Activated naive CD4-positive, alpha-beta T cell treated with anti-CD3 and anti-CD28 coated beads for 36 hours (primary cell): ENCODE results near the gene E2F6. TPM values are rescaled to one million over a fixed set of nuclear protein-coding genes. Genes with fewer than 3 reads are reported as not detected.

ENCODE experiments used
- CTCF ChIA-PET: fragments of 350-600 bp; sonication (Branson Sonifier 250); formaldehyde crosslinking; loops from one replicate; lab custom pipeline; 2021; ENCODE audit warnings: antibody characterized with exemption; lab: Charles Lee
- DNase-seq: peaks from one replicate; pipeline ENCODE4 v3.0.0-alpha.2; 2020
- H3K27ac Mint-ChIP-seq: one replicate; pipeline ENCODE4 v1.8.0; 2021; ENCODE audit warnings: mild to moderate bottlenecking, mixed read lengths
- H3K27me3 Mint-ChIP-seq: one replicate; pipeline ENCODE4 v1.8.0; 2021; ENCODE audit warnings: low read depth, mixed read lengths
- H3K36me3 Mint-ChIP-seq: one replicate; pipeline ENCODE4 v1.8.0; 2021; ENCODE audit warnings: low read depth, mixed read lengths
- H3K4me1 Mint-ChIP-seq: one replicate; pipeline ENCODE4 v1.8.0; 2021; ENCODE audit warnings: low read depth, mixed read lengths
- H3K4me3 Mint-ChIP-seq: one replicate; pipeline ENCODE4 v1.8.0; 2021; ENCODE audit warnings: mild to moderate bottlenecking, moderate library complexity, mixed read lengths
- H3K9me3 Mint-ChIP-seq: one replicate; pipeline ENCODE4 v1.8.0; 2021; ENCODE audit warnings: mixed read lengths
- intact Hi-C: fragments of 100-400 bp; cut with micrococcal nuclease; formaldehyde crosslinking; loops from one replicate; pipeline ENCODE4 v1.15.1; 2023
- total RNA-seq, 2 experiments: library from RNA; stranded (reverse); gene quantifications; one replicate each; pipeline ENCODE4 v1.2.3, GENCODE V29; 2021

Gene E2F6
- total RNA-seq, 2 experiments from 2014 or later, result 8.7 to 9.4 TPM

DNA sequence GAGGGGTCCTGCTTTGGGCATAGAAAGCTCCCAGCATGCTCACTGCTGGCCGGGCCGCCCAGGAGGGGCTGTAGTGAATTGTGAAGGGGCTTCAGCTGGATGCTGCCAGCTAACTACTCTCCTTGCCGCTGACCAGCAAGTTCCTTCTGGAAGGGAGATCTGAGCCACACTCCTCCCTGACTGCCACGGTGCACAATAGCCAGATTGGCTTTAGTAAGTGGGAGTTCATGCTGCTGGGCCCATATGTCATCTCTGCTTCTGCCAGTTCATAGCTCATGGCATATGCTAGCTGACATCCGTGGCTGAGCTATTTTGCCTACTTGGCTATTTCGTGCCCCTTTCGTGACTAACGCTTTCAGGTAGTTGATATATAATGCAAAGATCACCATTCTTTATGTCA lies 69.9 kb downstream of the E2F6 start:
- Mint-ChIP-seq H3K4me1 (no peaks in the 10 kb centered on the region), H3K4me3 (no peak overlapping the region), H3K9me3 (no peaks in the 10 kb centered on the region), H3K27ac (no peak overlapping the region), H3K36me3 (no peaks in the 10 kb centered on the region), H3K27me3 (peaks cover 3% of the 10 kb centered on the region)
- intact Hi-C loops, result no loop called here
- DNase-seq, result no peak
- CTCF ChIA-PET, result interaction anchor here (0.7 kb wide), 1 partner anchor 210 kb away, joined by 3 read pairs; no protein-coding TSS in a partner anchor

DNA sequence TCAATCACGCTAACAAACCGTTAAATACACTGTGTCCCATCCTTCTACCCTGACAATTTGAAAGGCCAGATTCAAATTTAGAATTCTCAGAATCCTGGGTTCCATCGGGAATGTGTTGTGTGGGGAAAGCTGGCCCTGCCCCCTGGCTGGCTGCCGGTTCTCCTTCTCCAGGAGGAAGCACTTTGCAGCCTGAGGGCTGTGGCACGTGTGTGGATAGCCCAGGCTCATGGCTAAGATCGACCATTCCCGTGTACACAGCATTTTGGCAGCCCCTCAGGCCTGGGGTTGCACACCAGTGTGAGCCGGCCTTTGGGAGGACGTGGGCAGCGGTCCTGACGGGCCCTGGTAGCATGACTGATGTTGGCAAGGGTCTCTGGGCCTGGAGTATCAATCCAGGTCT lies 70.6 kb downstream of the E2F6 start:
- intact Hi-C loops, result no loop called here

More for the DNA sequence above, 70.6 kb downstream of the E2F6 start:
- CTCF ChIA-PET, result no interaction called here
- DNase-seq, result no peak
- Mint-ChIP-seq H3K9me3 (no peaks in the 10 kb centered on the region), H3K27me3 (peaks cover 3% of the 10 kb centered on the region), H3K27ac (no peak overlapping the region), H3K4me1 (no peaks in the 10 kb centered on the region), H3K4me3 (no peak overlapping the region), H3K36me3 (no peaks in the 10 kb centered on the region)

Other genes with a start within 250 kb of the E2F6 start
- 1 to 10 TPM; 8.4 to 9.4 TPM for gene ROCK2, start 121.5 kb downstream of the E2F6 start, total RNA-seq
- under 1 TPM; 0.38 to 0.42 TPM for gene GREB1, start 67.9 kb upstream of the E2F6 start, total RNA-seq
- gene NTSR2, start 204.0 kb upstream of the E2F6 start, total RNA-seq, result not detected